Lung microvascular endothelial cell (primary cell): Measurements from ENCODE around the gene PARK7. TPM values are rescaled to one million over a fixed set of nuclear protein-coding genes. Genes with fewer than 3 reads are reported as not detected.

Experiments
- DNase-seq, 2 donors: peaks; one replicate each; pipeline versions ENCODE4 v3.0.0 to v3.0.0-alpha.2; 2010; ENCODE audit warnings: low read depth in 2 of 2
- total RNA-seq: library from RNA; depleted of rRNA; stranded (reverse); fragments of >200 nt; gene quantifications from 2 replicates; pipeline ENCODE4 v1.2.1, GENCODE V29; 2014

Gene PARK7
- total RNA-seq, 1 donor from 2014 or later, result 237 TPM

DNA sequence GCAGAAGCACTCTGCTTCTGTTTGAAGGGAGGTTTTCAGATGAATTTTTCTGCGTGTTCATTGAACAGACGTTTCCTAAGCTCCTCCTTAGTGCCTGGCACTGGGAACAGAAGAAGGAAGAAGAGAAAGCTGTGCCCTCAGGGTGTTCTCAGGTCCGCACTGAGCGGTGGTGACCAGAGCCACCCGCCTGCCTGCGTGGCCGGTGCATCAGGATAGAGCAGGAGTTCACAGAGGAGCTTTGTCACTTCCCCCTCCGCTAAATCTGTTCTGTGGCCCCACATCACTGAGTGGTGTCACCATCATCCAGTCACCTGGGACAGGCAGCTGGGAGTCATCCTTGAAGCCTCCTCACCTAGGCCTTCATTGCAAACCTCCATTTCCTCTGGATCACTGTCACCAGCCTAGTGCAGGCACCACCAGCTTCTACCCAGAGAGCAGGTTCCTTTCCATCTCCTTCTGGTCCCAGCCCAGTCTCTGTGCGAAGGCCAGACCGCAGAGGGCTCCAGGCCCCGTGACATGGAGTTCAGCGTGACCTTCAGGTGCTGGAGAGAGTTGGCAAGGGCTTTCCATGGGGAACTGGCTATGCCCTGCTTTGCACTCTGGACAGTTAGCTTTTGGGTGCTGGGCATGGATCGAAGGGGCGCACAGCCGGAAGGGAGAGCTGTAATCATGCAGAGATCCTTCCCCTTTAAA lies 21.7 kb downstream of the PARK7 start:
- no peak for DNase-seq

DNA sequence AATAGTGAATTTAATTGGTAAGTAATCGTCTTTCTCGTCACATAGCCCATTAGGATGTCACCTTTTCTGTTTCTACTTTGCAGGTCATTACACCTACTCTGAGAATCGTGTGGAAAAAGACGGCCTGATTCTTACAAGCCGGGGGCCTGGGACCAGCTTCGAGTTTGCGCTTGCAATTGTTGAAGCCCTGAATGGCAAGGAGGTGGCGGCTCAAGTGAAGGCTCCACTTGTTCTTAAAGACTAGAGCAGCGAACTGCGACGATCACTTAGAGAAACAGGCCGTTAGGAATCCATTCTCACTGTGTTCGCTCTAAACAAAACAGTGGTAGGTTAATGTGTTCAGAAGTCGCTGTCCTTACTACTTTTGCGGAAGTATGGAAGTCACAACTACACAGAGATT lies 23.3 kb downstream of the PARK7 start:
- DNase-seq, result no peak

DNA sequence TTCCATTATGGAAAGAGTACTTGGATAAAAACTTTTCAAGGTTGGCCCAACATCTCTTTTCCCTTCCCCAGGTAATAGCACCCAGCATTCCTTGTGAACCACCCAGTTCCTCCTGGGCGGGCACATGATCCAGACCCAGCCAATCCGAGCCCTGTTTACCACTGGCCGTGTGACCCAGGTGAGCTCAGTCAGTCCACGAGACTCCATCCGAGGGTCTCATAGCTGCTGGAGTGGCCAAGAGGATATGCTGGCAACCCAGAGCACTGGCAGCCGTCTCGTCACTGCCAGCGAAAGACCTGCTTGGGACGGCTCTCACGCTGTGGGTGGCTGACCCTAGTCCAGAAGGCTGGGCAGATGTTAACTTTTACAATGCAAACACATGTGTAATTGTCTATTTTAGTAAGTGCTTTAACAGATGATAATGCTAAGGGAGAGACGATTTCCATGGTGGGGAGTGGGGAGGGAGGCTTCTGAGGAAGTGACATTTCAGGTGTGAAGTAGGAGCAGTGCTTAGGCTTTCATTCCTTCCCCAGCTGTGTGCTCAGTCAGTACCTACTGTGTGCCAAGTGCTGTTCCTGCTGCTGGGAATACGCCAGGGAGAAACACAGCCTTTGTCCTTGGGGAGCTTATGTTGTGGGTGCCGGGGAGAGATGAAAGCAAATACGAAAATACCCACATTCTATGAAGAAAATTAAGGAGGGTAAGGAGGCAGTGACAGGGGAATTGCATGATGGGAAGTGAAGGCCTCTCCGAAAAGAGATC lies 24.5 kb downstream of the PARK7 start:
- DNase-seq, result no peak

DNA sequence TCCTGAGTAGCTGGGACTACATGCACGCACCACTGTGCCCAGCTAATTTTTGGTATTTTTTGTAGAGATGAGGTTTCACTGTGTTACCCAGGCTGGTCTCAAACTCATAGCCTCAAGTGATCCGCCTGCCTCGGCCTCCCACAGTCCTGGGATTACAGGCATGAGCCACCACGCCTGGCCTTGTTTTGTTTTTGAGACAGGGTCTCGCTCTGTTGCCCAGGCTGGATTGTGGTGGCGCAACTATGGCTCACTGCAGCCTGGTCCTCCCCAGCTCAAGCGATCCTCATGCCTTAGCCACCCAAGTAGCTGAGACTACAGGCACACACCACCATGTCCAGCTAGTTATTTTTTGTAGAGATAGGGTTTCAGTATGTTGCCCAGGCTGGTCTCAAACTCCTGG lies 26.0 kb downstream of the PARK7 start:
- DNase-seq, result no peak

- no peak for DNase-seq
These were observed 27.1 kb downstream of the PARK7 start for GRCh38 chr1:7988576-7988975.

- no peak for DNase-seq
These were observed 28.4 kb downstream of the PARK7 start for GRCh38 chr1:7989762-7990428.

- DNase-seq, result no peak
These were observed 30.3 kb downstream of the PARK7 start for GRCh38 chr1:7991504-7992440.

DNA sequence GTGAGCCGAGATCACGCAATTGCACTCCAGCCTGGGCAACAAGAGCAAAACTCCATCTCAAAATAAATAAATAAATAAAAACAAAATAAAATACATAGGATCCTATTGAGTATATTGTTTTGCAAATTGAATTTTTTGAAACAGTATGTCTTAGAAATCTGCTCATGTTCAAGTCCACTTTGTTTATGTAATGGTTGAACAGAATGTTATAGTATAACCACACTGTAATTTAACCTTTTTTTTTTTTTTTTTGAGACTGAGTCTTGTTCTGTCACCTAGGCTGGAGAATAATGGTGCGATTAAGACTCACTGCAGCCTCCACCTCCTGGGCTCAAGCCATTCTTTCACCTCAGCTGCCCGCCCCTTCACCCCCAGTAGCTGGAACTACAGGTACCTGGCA lies 31.4 kb downstream of the PARK7 start:
- no peak for DNase-seq

DNA sequence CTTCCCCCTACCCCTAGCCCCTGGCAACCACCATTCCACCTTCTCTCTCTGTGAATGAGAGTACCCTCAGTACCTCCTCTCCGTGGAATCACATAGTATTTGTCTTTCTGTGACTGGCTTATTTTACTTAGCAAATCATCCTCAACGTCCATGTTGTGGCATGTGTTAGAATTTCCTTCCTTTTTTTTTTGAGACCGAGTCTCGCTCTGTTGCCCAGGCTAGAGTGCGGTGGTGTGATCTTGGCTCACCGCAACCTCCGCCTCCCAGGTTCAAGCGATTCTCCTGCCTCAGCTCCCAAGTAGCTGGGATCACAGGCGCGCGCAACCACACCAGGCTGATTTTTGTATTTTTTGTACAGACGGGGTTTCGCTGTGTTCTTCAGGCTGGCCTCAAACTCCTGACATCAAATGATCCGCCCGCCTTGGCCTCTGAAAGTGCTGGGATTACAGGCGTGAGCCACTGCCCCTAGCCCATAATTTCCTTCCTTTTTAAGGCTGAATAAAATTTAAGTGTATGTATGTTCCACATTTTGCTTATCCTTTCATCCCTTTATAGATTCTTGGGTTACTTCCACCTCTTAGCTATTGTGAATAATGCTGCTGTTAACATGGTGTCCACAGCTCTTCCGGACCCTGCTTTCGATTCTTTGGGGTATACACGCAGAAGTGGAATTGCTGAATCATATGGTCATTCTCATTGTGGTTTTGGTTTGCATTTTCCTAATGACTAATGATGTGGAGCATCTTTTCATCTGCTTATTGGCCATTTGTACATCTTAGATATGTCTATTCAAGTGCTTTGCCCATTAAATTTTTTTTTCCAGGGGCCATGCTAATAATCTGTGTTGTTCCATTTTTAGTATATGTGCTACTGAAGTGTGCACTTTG lies 32.3 kb downstream of the PARK7 start:
- DNase-seq, result peak in 1 of 2 donors; percentile 27

DNA sequence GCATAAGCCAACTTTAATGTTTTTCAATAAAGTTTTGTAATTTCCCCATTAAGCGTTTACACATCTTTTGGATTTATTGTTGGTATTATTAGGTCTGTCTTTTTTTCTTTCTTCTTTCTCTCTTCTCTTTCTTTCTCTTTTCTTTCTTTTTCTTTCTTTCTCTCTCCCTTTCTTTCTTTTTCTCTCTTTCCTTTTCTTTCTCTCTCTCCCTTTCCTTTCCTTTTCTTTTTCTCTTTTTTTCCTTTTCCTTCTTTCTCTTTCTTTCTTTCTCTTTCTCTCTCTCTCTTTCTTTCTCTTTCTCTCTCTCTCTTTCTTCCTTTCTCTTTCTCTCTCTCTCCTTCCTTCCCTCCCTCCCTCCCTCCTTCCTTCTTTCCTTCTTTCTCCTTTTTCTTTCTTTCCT lies 33.3 kb downstream of the PARK7 start:
- DNase-seq, result no peak

- no peak for DNase-seq
These were observed 33.9 kb downstream of the PARK7 start for GRCh38 chr1:7995437-7995836.

- DNase-seq, result no peak
These were observed 40.9 kb downstream of the PARK7 start for GRCh38 chr1:8002329-8002910.

DNA sequence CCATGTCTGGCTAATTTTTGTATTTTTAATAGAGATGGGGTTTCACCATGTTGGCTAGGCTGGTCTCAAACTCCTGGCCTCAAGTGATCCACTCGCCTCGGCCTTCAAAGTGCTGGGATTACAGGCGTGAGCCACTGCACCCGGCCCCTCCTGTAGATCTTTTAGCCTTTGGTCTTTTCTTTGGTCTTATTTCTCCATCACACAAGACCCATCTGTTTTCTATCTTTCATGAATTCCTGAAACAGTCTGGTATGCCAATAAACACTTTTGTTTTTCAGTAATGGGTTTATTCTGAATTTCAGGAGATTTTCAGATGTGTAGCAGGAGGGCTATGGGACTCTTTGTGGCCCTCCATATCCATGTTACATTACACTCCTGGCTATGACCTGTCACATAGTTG lies 41.4 kb downstream of the PARK7 start:
- no peak for DNase-seq

DNA sequence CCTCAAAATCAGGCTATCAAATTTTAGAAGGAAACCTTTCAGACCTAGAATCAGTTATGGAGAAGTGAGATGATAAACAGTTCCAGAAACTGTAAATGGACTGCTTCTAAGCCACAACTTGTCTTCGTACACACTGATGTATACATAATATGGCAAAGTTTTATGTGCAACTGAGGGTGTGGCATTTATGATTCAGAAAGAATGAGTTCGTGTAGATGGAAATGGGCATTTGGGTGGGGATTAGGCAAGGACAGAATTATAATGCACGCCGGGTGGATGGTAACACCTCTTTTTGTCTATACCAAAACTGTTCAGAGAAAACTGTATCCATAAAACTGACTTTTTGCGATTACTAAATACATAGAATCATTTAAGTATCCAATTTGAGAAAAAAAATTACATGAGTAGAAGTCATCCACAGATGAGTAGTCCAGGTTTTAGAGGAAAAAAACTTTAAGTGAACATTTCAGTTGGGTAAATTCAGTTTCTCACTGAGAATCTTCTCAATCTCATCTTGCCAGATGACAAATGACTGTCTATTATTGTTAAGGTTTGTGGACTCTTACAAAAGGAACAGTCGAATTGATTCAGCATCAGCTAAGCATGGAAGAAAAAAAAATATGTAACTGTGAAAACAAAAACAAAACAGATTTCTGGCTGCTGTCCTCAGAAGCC lies 42.1 kb downstream of the PARK7 start:
- no peak for DNase-seq

- DNase-seq, result no peak
These were observed 42.7 kb downstream of the PARK7 start for GRCh38 chr1:8004113-8004802.

DNA sequence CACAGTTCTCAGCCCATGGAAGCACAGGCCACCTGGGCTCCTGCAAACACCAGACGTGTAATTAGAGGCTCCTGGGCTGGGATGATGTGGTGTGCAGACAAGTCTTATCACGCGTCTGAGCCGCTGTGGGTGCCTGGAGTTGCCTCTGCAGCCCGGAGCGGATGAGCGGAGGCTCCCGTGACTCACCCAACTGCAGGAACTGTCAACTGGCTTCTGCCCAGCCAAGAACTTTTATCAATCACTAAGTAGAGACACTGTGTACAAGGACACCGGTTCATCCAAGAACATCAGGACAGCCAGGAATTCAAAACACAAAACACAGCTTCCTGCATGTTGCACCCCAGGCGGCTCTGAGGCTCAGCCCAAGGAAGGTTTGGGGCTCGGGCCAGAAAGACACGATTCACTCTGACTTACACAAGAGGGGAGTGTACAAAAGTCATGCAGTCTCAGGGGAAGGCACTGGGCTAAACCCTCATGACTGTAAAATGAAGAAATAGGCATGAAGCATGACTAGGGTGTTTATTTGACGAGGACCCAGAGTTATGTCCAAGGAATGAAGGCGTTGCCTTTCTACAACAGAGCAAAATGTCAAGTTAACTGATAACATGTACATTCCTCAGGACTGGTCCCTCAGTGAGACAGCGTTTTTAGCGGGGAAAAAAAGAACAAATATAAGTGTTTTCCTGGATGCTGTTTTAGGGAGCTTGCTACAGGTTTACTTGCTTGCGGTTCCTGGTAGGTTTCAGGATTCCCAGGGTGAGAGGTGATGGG lies 43.5 kb downstream of the PARK7 start:
- peak; percentile 59 to 90 for DNase-seq

DNA sequence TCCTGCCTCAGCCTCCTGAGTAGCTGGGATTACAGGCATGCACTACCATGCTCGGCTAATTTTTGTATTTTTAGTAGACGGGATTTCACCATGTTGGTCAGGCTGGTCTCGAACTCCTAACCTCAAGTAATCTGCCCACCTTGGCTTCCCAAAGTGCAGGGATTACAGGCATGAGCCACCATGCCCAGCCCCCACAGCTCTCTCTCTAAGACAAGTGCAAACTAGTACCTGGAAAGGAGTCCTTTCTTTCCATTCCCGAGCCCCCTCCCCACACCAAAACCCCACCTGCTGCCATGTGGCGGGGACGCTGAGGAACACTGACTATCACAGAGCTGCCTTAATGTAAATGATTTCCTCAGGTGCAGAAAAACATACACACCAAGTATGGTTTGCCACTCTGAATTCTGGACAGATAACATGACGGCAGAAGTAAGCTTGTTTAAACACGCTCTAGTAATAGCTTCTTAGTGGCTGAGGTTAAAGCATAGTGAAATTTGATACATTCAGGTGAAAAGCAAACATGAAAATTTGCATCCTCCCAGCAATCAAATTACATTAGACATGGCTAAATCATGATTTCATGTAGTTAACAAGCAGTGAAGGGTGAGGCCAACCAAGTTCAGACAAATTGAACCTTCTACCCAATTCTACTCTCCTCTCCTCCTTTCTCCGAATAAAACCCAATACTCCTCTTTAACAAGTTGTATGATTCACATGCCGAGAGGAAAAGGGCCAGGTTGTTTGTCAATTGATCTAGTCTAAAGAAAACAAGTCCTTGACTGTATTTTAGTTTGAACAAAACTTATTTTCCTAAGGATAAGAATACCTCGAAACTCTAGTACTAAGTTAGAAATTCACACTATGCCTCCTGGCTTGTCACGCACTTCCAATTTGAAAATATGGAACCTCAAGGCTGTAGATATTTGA lies 44.8 kb downstream of the PARK7 start:
- no peak for DNase-seq
